Body of pancreas (tissue), 4 donors: ENCODE results near the gene TNPO1. TPM values are rescaled to one million over a fixed set of nuclear protein-coding genes. Genes with fewer than 3 reads are reported as not detected.

Source experiments
- ATAC-seq: fragments of 150-250 bp; one replicate; pipeline ENCODE4 v1.9.1; 2016
- DNase-seq, 4 donors: peaks; one replicate each; pipeline ENCODE4 v3.0.0-alpha.2; 2019
- H3K27ac ChIP-seq, 4 donors: fragments of 200-600 bp; sonication (generic); 1 replicate in 3 of 4; 2 replicates in 1 of 4; pipeline versions ENCODE4 v1.5.1 to v1.6.1; 2016 to 2019; ENCODE audit warnings: mild to moderate bottlenecking in 1 of 4, mixed read lengths in 1 of 4, moderate library complexity in 1 of 4
- H3K27me3 ChIP-seq, 2 donors: fragments of 200-600 bp; sonication (generic); one replicate each; pipeline ENCODE4 v1.6.0; 2016; ENCODE audit warnings: mild to moderate bottlenecking in 1 of 2
- H3K36me3 ChIP-seq, 2 donors: fragments of 200-600 bp; sonication (generic); replicated peaks in 1 of 2; 2 replicates each; pipeline ENCODE4 v1.5.1; 2016; ENCODE audit warnings: low read depth in 2 of 2; ENCODE audit not compliant: insufficient read depth in 1 of 2
- H3K4me1 ChIP-seq: fragments of 200-600 bp; sonication (generic); one replicate; pipeline ENCODE4 v1.6.0; 2016
- H3K4me3 ChIP-seq, 2 donors: fragments of 200-600 bp; sonication (generic); 1 replicate in 1 of 2; 2 replicates in 1 of 2; pipeline ENCODE4 v1.5.1; 2016 to 2019
- H3K9me3 ChIP-seq, 3 donors: fragments of 200-600 bp; sonication (generic); 1 replicate in 2 of 3; 2 replicates in 1 of 3; pipeline ENCODE4 v1.5.1; 2016
- CTCF ChIP-seq, 7 experiments: fragments of 450-650 bp in 4 of 7; fragments of 200-600 bp in 3 of 7; sonication (generic) in 3 of 7; IDR thresholded peaks; one replicate each; pipeline ENCODE4 v1.5.1; 2016 to 2019; ENCODE audit warnings: antibody characterized with exemption in 7 of 7
- POLR2A ChIP-seq, 3 donors: fragments of 450-650 bp; IDR thresholded peaks; one replicate each; pipeline ENCODE4 v1.6.1; 2016; ENCODE audit warnings: antibody characterized with exemption in 3 of 3, mild to moderate bottlenecking in 2 of 3
- WGBS, 2 donors: methylation state at CpG; one replicate each; pipeline ENCODE4 v1.1.5; 2017; 5-methylcytosine and 5-hydroxymethylcytosine counted together
- intact Hi-C: fragments of 100-400 bp; cut with DNase I; formaldehyde crosslinking; loops from one replicate; pipeline ENCODE4 v1.15.1; 2023
- microRNA-seq, 2 donors: library from miRNA; unstranded; fragments of <30 nt; microRNA quantifications; one replicate each; pipeline ENCODE4, GENCODE V29; 2016; ENCODE audit warnings: borderline number of aligned reads in 2 of 2, borderline replicate concordance in 2 of 2
- small RNA-seq: library from RNA; depleted of rRNA; stranded (forward); fragments of <200 nt; gene quantifications from one replicate; pipeline ENCODE3, GENCODE V24; 2016
- total RNA-seq, 2 donors: library from RNA; depleted of rRNA; stranded (reverse); fragments of >200 nt; gene quantifications; one replicate each; pipeline ENCODE4 v1.1.0, GENCODE V29; 2016

The TNPO1 gene
- total RNA-seq, 2 donors from 2014 or later: 41.2 to 71.9 TPM

- 1% methylated on average over 14 to 64 of the region's 64 CpGs for WGBS, 2 donors
- Histone ChIP-seq H3K27me3 (no peaks in the 10 kb centered on the region), H3K9me3 (no peaks in the 10 kb centered on the region), H3K4me1 (peaks cover 18% of the 10 kb centered on the region), H3K36me3 (no peaks in the 10 kb centered on the region), H3K27ac (peak within 1 kb of the TSS; percentile 87 to 95 (median 92)), H3K4me3 (peak within 1 kb of the TSS; percentile 11 to 29)
- peak; percentile 98 to 99 (median 99) for DNase-seq
- peak; percentile 80 to 98 (median 89) for TF ChIP-seq CTCF (IDR thresholded peaks at IDR 0.05)
- peak; percentile 75 to 87 (median 79) for TF ChIP-seq POLR2A (IDR thresholded peaks at IDR 0.05)
- intact Hi-C loops: no loop called here
- ATAC-seq: peak; percentile 94
Observed at GRCh38 chr5:72955768-72956323, 139.4 kb downstream of the TNPO1 start, which contains the start of gene FCHO2. Gene FCHO2, plus strand, starts transcription at chr5:72956041. Its CDS starts 56 bp downstream, at chr5:72956097.

- intact Hi-C loops: no loop called here
- H3K27ac ChIP-seq: peak overlapping the region; percentile 87 to 95 (median 92)
- H3K36me3 ChIP-seq: no peaks in the 10 kb centered on the region
- TF ChIP-seq POLR2A (IDR thresholded peaks at IDR 0.05): no peak
- TF ChIP-seq CTCF (IDR thresholded peaks at IDR 0.05): no peak
- peaks cover 19% of the 10 kb centered on the region for H3K4me1 ChIP-seq
- H3K27me3 ChIP-seq: no peaks in the 10 kb centered on the region
- 0% methylated on average over 10 to 50 of the region's 51 CpGs for WGBS, 2 donors
- no peaks in the 10 kb centered on the region for H3K9me3 ChIP-seq
- DNase-seq (peak; percentile 45 to 63 (median 52)), ATAC-seq (peak; percentile 54)
- peak overlapping the region; percentile 11 to 29 for H3K4me3 ChIP-seq
Observed at GRCh38 chr5:72956324-72957140, 140.1 kb downstream of the TNPO1 start.

- ATAC-seq (no peak), DNase-seq (no peak)
- H3K27ac ChIP-seq: peak overlapping the region; percentile 3 to 95 (median 92)
- intact Hi-C loops: no loop called here
- H3K4me3 ChIP-seq: peak overlapping the region in 1 of 2 donors; percentile 29
- no peaks in the 10 kb centered on the region for H3K9me3 ChIP-seq
- H3K4me1 ChIP-seq: peaks cover 19% of the 10 kb centered on the region
- H3K27me3 ChIP-seq: no peaks in the 10 kb centered on the region
- H3K36me3 ChIP-seq: no peaks in the 10 kb centered on the region
- 69 to 81% methylated on average over 1 of the region's 1 CpG for WGBS, 2 donors
- TF ChIP-seq POLR2A (IDR thresholded peaks at IDR 0.05) (no peak), CTCF (IDR thresholded peaks at IDR 0.05) (no peak)
Observed at GRCh38 chr5:72957337-72957736, 140.9 kb downstream of the TNPO1 start.

- Histone ChIP-seq H3K4me3 (no peak overlapping the region), H3K27ac (no peak overlapping the region), H3K36me3 (no peaks in the 10 kb centered on the region), H3K9me3 (no peaks in the 10 kb centered on the region), H3K4me1 (peaks cover 19% of the 10 kb centered on the region), H3K27me3 (no peaks in the 10 kb centered on the region)
- TF ChIP-seq POLR2A (IDR thresholded peaks at IDR 0.05): no peak
- TF ChIP-seq CTCF (IDR thresholded peaks at IDR 0.05): no peak
- no peak for DNase-seq
- WGBS, 2 donors: 93 to 100% methylated on average over 1 of the region's 1 CpG
- intact Hi-C loops: no loop called here
- no peak for ATAC-seq
Observed at GRCh38 chr5:72959257-72959656, 142.8 kb downstream of the TNPO1 start.

Small RNA genes lying within 50 kb of the gene (microRNA-seq; reads per million reads assigned to microRNA genes)
- gene MIR4804: 0 reads per million in 2 donors

Small RNA genes lying within 50 kb of the gene (small RNA-seq; reads per million reads assigned to genes)
- gene MIR4804 (not detected), gene RF00019 (not detected)

Other genes starting within 250 kb of the TNPO1 start
- gene FCHO2, start 139.4 kb downstream of the TNPO1 start, total RNA-seq: 10 to 100 TPM in 1 of 2 donors, 1 to 10 TPM in 1; 5.9 to 18.2 TPM